Measurements from ENCODE around the gene GNPDA1. TPM values are rescaled to one million over a fixed set of nuclear protein-coding genes. Genes with fewer than 3 reads are reported as not detected.

Gene GNPDA1
- polyA plus RNA-seq, 5 donors, result 36.0 to 42.3 (median 40.2) TPM

- DNase-seq, result no peak
These were observed 15.4 kb downstream of the GNPDA1 start for GRCh38 chr5:141997358-141997960.

DNA sequence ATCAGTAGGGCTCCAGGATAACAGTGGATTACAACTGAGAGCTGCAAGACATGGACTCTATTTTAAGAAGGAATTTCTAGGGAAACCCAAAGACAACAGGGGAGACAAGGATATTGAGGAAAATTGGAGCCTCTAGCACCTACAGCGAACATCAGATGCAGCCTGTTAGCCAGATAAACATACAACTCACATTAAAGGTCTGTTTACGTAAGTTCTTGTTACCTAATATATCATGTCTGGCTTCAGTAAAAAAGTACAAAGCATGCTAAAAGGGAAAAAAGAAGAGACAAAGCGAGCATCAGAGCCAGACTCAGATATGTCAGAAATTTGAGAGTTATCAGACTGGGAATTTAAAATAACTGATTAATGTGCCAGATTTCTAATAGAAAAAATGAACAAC, 17.2 kb downstream of the GNPDA1 start:
- DNase-seq, result no peak

DNA sequence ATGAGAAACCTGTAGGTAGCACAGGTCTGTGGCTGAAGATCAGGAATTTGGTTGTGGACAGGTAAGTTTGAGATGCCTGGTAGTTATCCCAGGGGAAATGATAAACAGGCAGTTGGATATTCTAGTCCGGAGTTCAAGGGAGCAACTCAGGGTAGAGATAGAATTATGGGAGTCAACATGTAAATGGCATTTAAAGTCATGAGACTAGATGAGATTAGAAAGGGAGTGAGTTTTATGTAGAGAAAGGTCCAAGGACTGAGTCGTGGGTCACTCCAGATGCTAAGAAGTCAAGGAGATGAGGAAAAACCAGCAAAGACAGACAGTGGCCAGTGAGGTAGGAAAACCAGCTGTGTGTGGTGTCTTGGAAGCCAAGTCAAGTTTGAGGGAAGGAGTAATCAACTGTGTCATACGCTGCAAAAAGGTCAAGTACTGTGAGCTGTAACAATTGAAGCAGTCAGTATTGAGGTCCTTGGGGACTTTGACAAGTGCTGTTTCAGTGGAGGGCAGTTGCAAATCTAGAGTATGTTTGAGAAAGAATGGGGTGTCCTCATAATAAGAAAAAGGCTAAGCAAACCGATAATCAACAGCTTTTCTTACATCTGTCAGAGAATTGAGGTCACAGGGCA, 18.2 kb downstream of the GNPDA1 start:
- no peak for DNase-seq

GRCh38 chr5:141992349-141992963, 20.4 kb downstream of the GNPDA1 start:
- DNase-seq, result peak; percentile 39 to 61

DNA sequence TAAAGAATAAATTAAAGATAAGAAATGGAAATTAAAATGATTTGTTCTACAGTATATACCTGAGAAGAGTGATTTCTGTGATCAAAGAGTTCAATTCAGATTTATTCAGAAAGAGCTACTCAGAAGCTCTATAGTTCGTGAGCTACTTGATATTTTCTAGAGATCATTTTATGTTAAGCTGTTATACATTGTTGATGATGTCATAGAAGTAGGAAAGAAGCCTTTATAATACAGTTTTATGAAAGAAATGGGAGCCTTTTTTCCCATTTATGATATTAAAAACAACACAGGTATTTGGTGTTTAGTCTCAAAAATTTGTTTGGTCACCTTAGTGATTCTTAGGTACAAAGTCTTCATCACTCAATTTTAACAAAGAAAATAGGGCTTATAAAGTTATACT, 23.1 kb downstream of the GNPDA1 start:
- DNase-seq, result no peak

GRCh38 chr5:141986072-141986471, 26.8 kb downstream of the GNPDA1 start:
- no peak for DNase-seq

- no peak for DNase-seq
These were observed 30.2 kb downstream of the GNPDA1 start for GRCh38 chr5:141982626-141983025.

GRCh38 chr5:141978389-141978788, 34.4 kb downstream of the GNPDA1 start:
- DNase-seq, result no peak

GRCh38 chr5:141976176-141976575, 36.7 kb downstream of the GNPDA1 start:
- DNase-seq, result no peak

GRCh38 chr5:141973871-141974595, 38.8 kb downstream of the GNPDA1 start:
- DNase-seq, result no peak

GRCh38 chr5:141969783-141970771, 42.8 kb downstream of the GNPDA1 start:
- no peak for DNase-seq

- DNase-seq, result peak; percentile 90 to 92
These were observed 43.8 kb downstream of the GNPDA1 start, which contains the start of gene RNF14 for GRCh38 chr5:141968914-141969608. Gene RNF14, plus strand, starts transcription at chr5:141969105. Its CDS starts 4,484 bp downstream, at chr5:141973589.

- DNase-seq, result no peak
These were observed 45.9 kb downstream of the GNPDA1 start for GRCh38 chr5:141966963-141967333.

- DNase-seq, result no peak
These were observed 46.4 kb downstream of the GNPDA1 start for GRCh38 chr5:141966275-141966962.

DNA sequence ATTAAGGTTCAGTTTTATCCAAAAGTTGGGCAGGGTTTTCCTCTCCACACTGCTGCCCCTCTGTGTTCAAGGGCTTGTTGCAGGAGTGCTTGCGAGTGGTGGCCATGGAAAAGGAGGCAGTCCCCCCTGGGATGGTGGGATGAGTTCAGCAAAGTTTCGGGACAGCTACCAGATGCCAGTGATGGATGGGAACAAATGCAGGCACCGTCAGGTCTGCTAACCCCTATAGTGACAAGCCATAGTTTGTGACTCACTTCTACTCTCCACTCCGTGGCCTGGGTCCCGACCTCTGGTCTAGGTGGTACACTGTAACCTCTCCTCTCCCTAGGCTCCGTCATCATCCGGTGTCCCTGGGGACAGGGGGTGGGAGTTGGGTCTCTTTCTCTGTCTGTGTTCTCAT, 47.8 kb downstream of the GNPDA1 start:
- DNase-seq, result no peak

DNA sequence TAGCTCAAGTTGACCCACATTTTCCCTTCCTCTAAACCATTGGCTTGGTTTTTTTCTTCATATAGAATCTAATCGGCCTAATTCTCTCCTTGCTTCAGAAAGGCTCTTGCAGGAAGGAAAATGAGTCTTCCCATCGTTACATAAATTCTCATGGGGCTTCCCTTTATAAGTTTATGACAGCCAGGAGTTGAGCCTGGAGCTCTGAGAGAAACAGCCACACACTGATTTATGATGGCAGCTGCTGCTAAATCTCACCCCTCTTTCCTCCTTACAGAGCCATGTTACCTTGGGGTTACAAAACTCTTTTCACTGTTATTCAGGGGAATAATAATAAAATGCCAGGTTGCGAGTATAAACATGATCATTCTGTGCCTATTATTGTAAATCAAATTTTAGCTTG, 49.1 kb downstream of the GNPDA1 start:
- no peak for DNase-seq

- no peak for DNase-seq
These were observed 51.4 kb downstream of the GNPDA1 start for GRCh38 chr5:141961466-141961865.

DNA sequence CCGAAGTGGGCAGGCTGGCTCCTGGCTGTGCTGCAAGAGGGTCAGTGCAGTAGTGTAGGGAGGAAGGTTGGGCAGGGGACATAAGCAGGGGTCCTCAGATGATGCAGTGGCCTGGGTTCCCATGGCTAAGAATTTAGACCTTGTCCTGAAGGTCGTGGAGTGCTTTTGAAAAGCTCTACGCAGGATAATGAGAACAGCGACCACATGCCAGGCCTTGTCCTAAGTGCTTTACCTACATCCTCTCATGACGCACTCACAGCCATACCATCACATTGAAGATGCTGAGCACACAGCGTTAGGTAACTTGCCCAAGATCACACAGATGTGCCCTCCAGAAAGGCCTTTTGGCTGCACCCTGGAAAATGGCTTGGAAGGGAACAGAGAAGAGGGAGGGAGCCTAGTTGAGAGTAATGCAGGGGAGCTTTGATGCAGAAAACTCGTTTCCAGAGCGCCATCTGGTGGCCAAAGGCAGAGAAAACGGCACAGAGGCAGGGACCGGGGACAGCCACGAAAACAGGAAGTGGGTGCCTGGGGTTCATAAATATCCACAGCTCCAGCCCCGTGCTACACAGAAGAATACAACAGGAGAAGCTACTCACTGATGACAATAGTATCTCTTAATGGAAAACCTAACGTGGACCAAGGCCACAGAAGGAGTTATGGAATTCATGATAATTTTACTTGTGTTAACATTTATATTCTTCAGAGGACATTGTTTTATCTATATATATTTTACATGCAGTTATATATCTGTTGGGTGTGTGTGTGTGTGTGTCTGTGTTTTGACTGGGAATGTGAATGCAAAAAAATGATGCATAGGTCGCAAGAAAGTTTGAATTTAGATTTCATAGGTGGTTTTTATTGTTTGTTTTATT, 52.1 kb downstream of the GNPDA1 start:
- peak; percentile 76 to 89 for DNase-seq

DNA sequence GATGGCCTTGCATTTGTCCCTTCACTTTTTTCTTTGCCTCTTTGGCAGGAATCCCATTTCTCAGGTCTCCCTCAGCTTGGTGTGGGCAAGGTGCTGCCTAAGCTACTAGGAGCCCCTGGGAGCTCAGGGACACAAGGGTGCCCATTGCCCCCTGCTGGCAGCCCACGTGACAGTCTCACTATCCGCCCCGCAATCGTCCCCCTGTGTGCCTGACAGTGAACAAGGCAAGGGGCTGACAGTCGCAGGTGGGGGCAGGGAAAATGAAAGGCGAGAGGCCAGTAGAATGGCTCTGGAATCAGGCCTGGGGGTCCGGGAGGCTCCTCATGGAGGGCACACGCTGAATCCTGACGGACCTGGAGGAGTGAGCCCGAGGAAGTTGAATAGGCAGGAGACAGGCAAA, 52.8 kb downstream of the GNPDA1 start:
- no peak for DNase-seq
